Adrenal gland (tissue), 5 donors: ENCODE measurements around the gene CCK.

ENCODE experiments used
- CTCF ChIP-seq, 6 experiments: fragments of 450-650 bp in 4 of 6; fragments of 200-600 bp in 2 of 6; sonication (generic) in 1 of 6; IDR thresholded peaks; 1 replicate in 5 of 6; 2 replicates in 1 of 6; pipeline versions ENCODE4 v1.5.1 to v1.8.0; 2016 to 2021; ENCODE audit warnings: antibody characterized with exemption in 6 of 6, mild to moderate bottlenecking in 2 of 6, moderate library complexity in 1 of 6
- POLR2A ChIP-seq, 2 donors: fragments of 450-650 bp; IDR thresholded peaks; one replicate each; pipeline ENCODE4 v1.6.1; 2017; ENCODE audit warnings: antibody characterized with exemption in 2 of 2, mild to moderate bottlenecking in 2 of 2, moderate library complexity in 1 of 2
- donor health status: DM: no; HTN: no; CAD: no.

GRCh38 chr3:42214064-42214463 lies 51.9 kb downstream of the CCK start:
- TF ChIP-seq CTCF (IDR thresholded peaks at IDR 0.05) (no peak), POLR2A (IDR thresholded peaks at IDR 0.05) (no peak)
